ENCODE results near the gene TRIM2.

The TRIM2 gene

DNA sequence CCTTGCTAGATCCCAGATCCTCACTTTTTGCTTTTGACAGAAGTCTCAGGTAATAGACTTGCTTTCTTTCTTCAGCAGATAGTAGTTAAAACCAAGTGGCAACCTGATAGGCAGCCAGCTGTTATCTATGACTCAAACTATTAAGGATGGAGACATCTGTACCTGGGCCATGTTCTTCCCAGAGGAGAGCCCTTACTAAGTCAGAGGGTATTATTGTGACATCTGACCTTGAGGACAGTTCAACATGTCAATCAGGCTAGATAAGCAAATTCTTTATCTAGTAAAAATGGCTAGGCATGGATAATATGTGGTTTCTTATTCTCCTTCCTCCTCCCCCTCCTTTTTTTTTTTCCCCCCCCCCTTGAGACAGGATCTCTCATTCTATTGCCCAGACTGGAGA lies 39.2 kb downstream of the TRIM2 start:
- TF ChIP-seq, protein P1, sequence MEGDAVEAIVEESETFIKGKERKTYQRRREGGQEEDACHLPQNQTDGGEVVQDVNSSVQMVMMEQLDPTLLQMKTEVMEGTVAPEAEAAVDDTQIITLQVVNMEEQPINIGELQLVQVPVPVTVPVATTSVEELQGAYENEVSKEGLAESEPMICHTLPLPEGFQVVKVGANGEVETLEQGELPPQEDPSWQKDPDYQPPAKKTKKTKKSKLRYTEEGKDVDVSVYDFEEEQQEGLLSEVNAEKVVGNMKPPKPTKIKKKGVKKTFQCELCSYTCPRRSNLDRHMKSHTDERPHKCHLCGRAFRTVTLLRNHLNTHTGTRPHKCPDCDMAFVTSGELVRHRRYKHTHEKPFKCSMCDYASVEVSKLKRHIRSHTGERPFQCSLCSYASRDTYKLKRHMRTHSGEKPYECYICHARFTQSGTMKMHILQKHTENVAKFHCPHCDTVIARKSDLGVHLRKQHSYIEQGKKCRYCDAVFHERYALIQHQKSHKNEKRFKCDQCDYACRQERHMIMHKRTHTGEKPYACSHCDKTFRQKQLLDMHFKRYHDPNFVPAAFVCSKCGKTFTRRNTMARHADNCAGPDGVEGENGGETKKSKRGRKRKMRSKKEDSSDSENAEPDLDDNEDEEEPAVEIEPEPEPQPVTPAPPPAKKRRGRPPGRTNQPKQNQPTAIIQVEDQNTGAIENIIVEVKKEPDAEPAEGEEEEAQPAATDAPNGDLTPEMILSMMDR (conservative IDR thresholded peaks at IDR 0.05; ENCODE audit: low read depth, low read length): no peak
- Histone ChIP-seq H2AFZ (ENCODE audit: low read depth) (no peak overlapping the region), H3K4me1 (ENCODE audit: low read depth, poor library complexity, severe bottlenecking) (no peaks in the 10 kb centered on the region), H3K9ac (no peak overlapping the region), H3K36me3 (ENCODE audit: insufficient read depth) (no peaks in the 10 kb centered on the region), H3K79me2 (ENCODE audit: insufficient read depth, low read depth) (no peaks in the 10 kb centered on the region), H3K27ac (no peak overlapping the region), H4K20me1 (ENCODE audit: insufficient read depth) (no peaks in the 10 kb centered on the region), H3K27me3 (ENCODE audit: insufficient read depth, low read depth) (no peaks in the 10 kb centered on the region), H3K4me3 (IDR thresholded peaks at IDR 0.05; ENCODE audit: insufficient read depth, low read depth, low read length) (no peak overlapping the region), H3K4me2 (no peak overlapping the region)

DNA sequence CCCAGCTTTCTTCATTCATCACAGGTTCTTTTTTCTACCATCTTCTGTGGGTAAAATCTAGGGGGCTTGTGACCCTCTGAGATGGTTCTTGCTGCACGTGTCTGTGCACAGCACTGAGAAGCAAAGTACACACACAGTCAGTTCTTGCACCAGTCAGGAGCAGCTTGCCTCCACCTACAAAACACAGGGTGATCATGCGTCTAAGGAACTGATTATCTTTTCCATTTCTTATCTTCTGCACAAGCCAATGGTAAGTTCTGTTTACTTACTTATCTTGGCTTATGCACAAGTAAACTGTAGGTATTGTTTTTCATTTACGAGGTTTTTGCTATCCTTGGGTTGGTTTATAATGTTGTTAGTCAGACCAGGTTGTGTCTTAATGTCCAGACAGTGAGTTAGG lies 40.7 kb downstream of the TRIM2 start:
- peaks cover 5% of the 10 kb centered on the region for H3K4me1 ChIP-seq (ENCODE audit: low read depth, poor library complexity, severe bottlenecking)
- no peaks in the 10 kb centered on the region for H3K79me2 ChIP-seq (ENCODE audit: insufficient read depth, low read depth)
- no peak overlapping the region for H3K4me2 ChIP-seq
- H3K27me3 ChIP-seq (ENCODE audit: insufficient read depth, low read depth): no peaks in the 10 kb centered on the region
- no peak overlapping the region for H2AFZ ChIP-seq (ENCODE audit: low read depth)
- no peak overlapping the region for H3K9ac ChIP-seq
- H4K20me1 ChIP-seq (ENCODE audit: insufficient read depth): no peaks in the 10 kb centered on the region
- no peaks in the 10 kb centered on the region for H3K36me3 ChIP-seq (ENCODE audit: insufficient read depth)
- TF ChIP-seq, protein P1 (conservative IDR thresholded peaks at IDR 0.05; ENCODE audit: low read depth, low read length): no peak
- no peak overlapping the region for H3K27ac ChIP-seq
- H3K4me3 ChIP-seq (IDR thresholded peaks at IDR 0.05; ENCODE audit: insufficient read depth, low read depth, low read length): no peak overlapping the region

DNA sequence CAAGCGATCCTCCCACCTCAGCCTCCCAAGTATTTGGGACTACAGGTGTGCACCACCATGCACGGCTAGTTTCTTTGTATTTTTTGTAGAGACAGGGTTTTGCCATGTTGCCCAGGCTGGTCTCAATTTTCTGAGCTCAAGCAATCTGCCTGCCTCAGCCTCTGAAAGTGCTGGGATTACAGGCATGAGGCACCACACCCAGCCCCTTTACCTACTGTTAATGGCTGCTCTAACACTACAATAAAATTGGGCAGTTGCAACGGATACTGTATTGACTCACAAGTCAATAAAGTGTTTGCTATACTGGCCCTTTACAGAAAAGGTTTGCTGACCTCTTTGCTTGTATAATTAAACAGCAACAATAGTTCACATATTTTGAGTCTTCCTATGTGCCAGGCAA lies 41.5 kb downstream of the TRIM2 start:
- TF ChIP-seq, protein P1 (conservative IDR thresholded peaks at IDR 0.05; ENCODE audit: low read depth, low read length): no peak
- Histone ChIP-seq H3K27ac (no peak overlapping the region), H3K36me3 (ENCODE audit: insufficient read depth) (no peaks in the 10 kb centered on the region), H2AFZ (ENCODE audit: low read depth) (no peak overlapping the region), H3K4me1 (ENCODE audit: low read depth, poor library complexity, severe bottlenecking) (peaks cover 8% of the 10 kb centered on the region), H3K4me2 (no peak overlapping the region), H3K79me2 (ENCODE audit: insufficient read depth, low read depth) (no peaks in the 10 kb centered on the region), H3K4me3 (IDR thresholded peaks at IDR 0.05; ENCODE audit: insufficient read depth, low read depth, low read length) (no peak overlapping the region), H3K9ac (no peak overlapping the region), H4K20me1 (ENCODE audit: insufficient read depth) (no peaks in the 10 kb centered on the region), H3K27me3 (ENCODE audit: insufficient read depth, low read depth) (no peaks in the 10 kb centered on the region)

DNA sequence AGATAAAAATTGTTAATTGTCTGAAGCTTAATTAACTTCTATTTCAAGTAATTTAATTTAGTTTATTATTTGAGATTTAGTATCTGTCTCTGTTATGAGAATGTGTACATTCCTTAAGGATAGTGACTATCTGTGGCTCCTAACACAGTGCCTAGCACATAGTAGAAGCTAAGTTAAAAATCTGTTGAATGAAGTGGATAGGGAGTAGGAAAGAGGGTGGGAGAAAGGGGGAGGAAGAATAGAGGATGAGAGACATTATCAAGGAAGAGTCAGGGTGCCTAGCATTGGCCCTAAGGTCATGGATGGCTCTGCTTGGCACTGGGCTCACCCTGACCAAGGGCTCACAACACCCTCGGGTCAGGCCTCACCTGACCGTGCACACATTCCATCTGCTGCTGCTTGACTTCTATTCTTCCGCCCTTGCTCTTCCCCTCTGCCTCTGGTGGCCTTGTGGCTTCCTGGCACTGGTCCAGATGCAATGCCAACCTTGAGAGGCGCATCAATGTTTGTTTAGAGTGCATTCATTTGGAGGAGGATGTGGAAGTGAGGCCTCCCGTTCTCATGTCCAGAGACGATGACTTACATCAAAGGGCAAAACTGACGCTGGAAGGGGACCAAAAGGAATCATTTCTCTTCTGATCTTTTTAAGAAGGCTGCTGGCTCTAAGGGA lies 42.3 kb downstream of the TRIM2 start:
- no peaks in the 10 kb centered on the region for H4K20me1 ChIP-seq (ENCODE audit: insufficient read depth)
- TF ChIP-seq, protein P1 (conservative IDR thresholded peaks at IDR 0.05; ENCODE audit: low read depth, low read length): no peak
- H2AFZ ChIP-seq (ENCODE audit: low read depth): no peak overlapping the region
- H3K36me3 ChIP-seq (ENCODE audit: insufficient read depth): no peaks in the 10 kb centered on the region
- H3K79me2 ChIP-seq (ENCODE audit: insufficient read depth, low read depth): no peaks in the 10 kb centered on the region
- no peak overlapping the region for H3K4me2 ChIP-seq
- H3K27me3 ChIP-seq (ENCODE audit: insufficient read depth, low read depth): no peaks in the 10 kb centered on the region
- H3K4me3 ChIP-seq (IDR thresholded peaks at IDR 0.05; ENCODE audit: insufficient read depth, low read depth, low read length): no peak overlapping the region
- H3K4me1 ChIP-seq (ENCODE audit: low read depth, poor library complexity, severe bottlenecking): peaks cover 8% of the 10 kb centered on the region
- no peak overlapping the region for H3K27ac ChIP-seq
- H3K9ac ChIP-seq: no peak overlapping the region
